ENCODE measurements around the gene RAD51B. TPM values are rescaled to one million over a fixed set of nuclear protein-coding genes. Genes with fewer than 3 reads are reported as not detected.
"Not testable (repeated sequence)": the region's sequence is repeated elsewhere in the genome, so short reads cannot be mapped to it uniquely, and the experiment has no call there.

The RAD51B gene
- total RNA-seq, 2 donors from 2014 or later = 22.8 to 33.8 TPM

- Histone ChIP-seq H3K27me3 (ENCODE audit: control insufficient read depth, insufficient read depth, low read length, poor library complexity, severe bottlenecking) (no peaks in the 10 kb centered on the region), H3K27ac (ENCODE audit: low read depth, low read length) (peak overlapping the region; percentile 71), H3K36me3 (ENCODE audit: control insufficient read depth, insufficient read depth, low read length) (no peaks in the 10 kb centered on the region), H3K9me3 (ENCODE audit: control insufficient read depth, low read length) (no peaks in the 10 kb centered on the region), H3K4me1 (ENCODE audit: control insufficient read depth, insufficient read depth, low read length) (peaks cover 9% of the 10 kb centered on the region), H3K9ac (ENCODE audit: extremely low read depth, low read length, poor library complexity, severe bottlenecking) (no peak overlapping the region), H3K4me3 (ENCODE audit: low read length) (no peak overlapping the region)
- no peak for DNase-seq
- Mint-ChIP-seq H3K4me1 (peaks cover 32% of the 10 kb centered on the region), H3K36me3 (ENCODE audit: low read depth) (no peaks in the 10 kb centered on the region), H3K9me3 (no peaks in the 10 kb centered on the region), H3K4me3 (no peak overlapping the region), H3K27ac (no peak overlapping the region), H3K27me3 (ENCODE audit: insufficient read depth) (no peaks in the 10 kb centered on the region)
- TF ChIP-seq CTCF (conservative IDR thresholded peaks at IDR 0.05) = no peak
These were observed 224.2 kb downstream of the RAD51B start for GRCh38 chr14:68043752-68044151.

GRCh38 chr14:68047906-68048305 lies 228.3 kb downstream of the RAD51B start:
- H3K27ac Mint-ChIP-seq = no peak overlapping the region
- H3K4me3 Mint-ChIP-seq = no peak overlapping the region
- no peak for TF ChIP-seq CTCF (conservative IDR thresholded peaks at IDR 0.05)
- Histone ChIP-seq H3K9me3 (ENCODE audit: control insufficient read depth, low read length) (no peaks in the 10 kb centered on the region), H3K36me3 (ENCODE audit: control insufficient read depth, insufficient read depth, low read length) (no peaks in the 10 kb centered on the region), H3K27ac (ENCODE audit: low read depth, low read length) (no peak overlapping the region), H3K27me3 (ENCODE audit: control insufficient read depth, insufficient read depth, low read length, poor library complexity, severe bottlenecking) (no peaks in the 10 kb centered on the region), H3K9ac (ENCODE audit: extremely low read depth, low read length, poor library complexity, severe bottlenecking) (no peak overlapping the region), H3K4me1 (ENCODE audit: control insufficient read depth, insufficient read depth, low read length) (peaks cover 1% of the 10 kb centered on the region), H3K4me3 (ENCODE audit: low read length) (no peak overlapping the region)
- 90 to 92% methylated on average over 2 to 6 of the region's 6 CpGs for WGBS, 2 experiments (ENCODE audit: insufficient coverage in 1 of 2, insufficient read length in 1 of 2)
- H3K4me1 Mint-ChIP-seq = peaks cover 9% of the 10 kb centered on the region
- DNase-seq = no peak
- H3K9me3 Mint-ChIP-seq = no peaks in the 10 kb centered on the region
- H3K36me3 Mint-ChIP-seq (ENCODE audit: low read depth) = no peaks in the 10 kb centered on the region
- H3K27me3 Mint-ChIP-seq (ENCODE audit: insufficient read depth) = no peaks in the 10 kb centered on the region

GRCh38 chr14:68048815-68049214 lies 229.2 kb downstream of the RAD51B start:
- not testable (repeated sequence) for H3K9me3 Mint-ChIP-seq; H3K27ac Mint-ChIP-seq; DNase-seq; H3K27ac ChIP-seq (ENCODE audit: low read depth, low read length); H3K4me3 Mint-ChIP-seq; H3K27me3 Mint-ChIP-seq (ENCODE audit: insufficient read depth); H3K4me3 ChIP-seq (ENCODE audit: low read length); H3K36me3 ChIP-seq (ENCODE audit: control insufficient read depth, insufficient read depth, low read length); H3K27me3 ChIP-seq (ENCODE audit: control insufficient read depth, insufficient read depth, low read length, poor library complexity, severe bottlenecking); H3K4me1 ChIP-seq (ENCODE audit: control insufficient read depth, insufficient read depth, low read length); H3K9me3 ChIP-seq (ENCODE audit: control insufficient read depth, low read length); H3K9ac ChIP-seq (ENCODE audit: extremely low read depth, low read length, poor library complexity, severe bottlenecking); H3K4me1 Mint-ChIP-seq; H3K36me3 Mint-ChIP-seq (ENCODE audit: low read depth)
- WGBS, 2 experiments (ENCODE audit: insufficient coverage in 1 of 2, insufficient read length in 1 of 2) = 100% methylated on average over 1 of the region's 2 CpGs; no CpG with 5 or more reads in 1 of the 2 experiments

GRCh38 chr14:68050177-68050576 lies 230.6 kb downstream of the RAD51B start:
- WGBS, 2 experiments (ENCODE audit: insufficient coverage in 1 of 2, insufficient read length in 1 of 2) = 94% methylated on average over 1 of the region's 2 CpGs; no CpG with 5 or more reads in 1 of the 2 experiments
- no peak overlapping the region for H3K9ac ChIP-seq (ENCODE audit: extremely low read depth, low read length, poor library complexity, severe bottlenecking)
- H3K36me3 ChIP-seq (ENCODE audit: control insufficient read depth, insufficient read depth, low read length) = no peaks in the 10 kb centered on the region
- Mint-ChIP-seq H3K9me3 (no peaks in the 10 kb centered on the region), H3K36me3 (ENCODE audit: low read depth) (no peaks in the 10 kb centered on the region), H3K27ac (no peak overlapping the region), H3K27me3 (ENCODE audit: insufficient read depth) (no peaks in the 10 kb centered on the region), H3K4me1 (no peaks in the 10 kb centered on the region), H3K4me3 (no peak overlapping the region)
- no peak for TF ChIP-seq CTCF (conservative IDR thresholded peaks at IDR 0.05)
- no peaks in the 10 kb centered on the region for H3K4me1 ChIP-seq (ENCODE audit: control insufficient read depth, insufficient read depth, low read length)
- no peaks in the 10 kb centered on the region for H3K27me3 ChIP-seq (ENCODE audit: control insufficient read depth, insufficient read depth, low read length, poor library complexity, severe bottlenecking)
- no peak for DNase-seq
- no peaks in the 10 kb centered on the region for H3K9me3 ChIP-seq (ENCODE audit: control insufficient read depth, low read length)
- no peak overlapping the region for H3K27ac ChIP-seq (ENCODE audit: low read depth, low read length)
- no peak overlapping the region for H3K4me3 ChIP-seq (ENCODE audit: low read length)

Measured in endodermal cell (in vitro differentiated cells).